ENCODE results near the gene RAPGEF2.

GRCh38 chr4:159296061-159296460 is 193.2 kb downstream of the RAPGEF2 start:
- TF ChIP-seq, protein P1, sequence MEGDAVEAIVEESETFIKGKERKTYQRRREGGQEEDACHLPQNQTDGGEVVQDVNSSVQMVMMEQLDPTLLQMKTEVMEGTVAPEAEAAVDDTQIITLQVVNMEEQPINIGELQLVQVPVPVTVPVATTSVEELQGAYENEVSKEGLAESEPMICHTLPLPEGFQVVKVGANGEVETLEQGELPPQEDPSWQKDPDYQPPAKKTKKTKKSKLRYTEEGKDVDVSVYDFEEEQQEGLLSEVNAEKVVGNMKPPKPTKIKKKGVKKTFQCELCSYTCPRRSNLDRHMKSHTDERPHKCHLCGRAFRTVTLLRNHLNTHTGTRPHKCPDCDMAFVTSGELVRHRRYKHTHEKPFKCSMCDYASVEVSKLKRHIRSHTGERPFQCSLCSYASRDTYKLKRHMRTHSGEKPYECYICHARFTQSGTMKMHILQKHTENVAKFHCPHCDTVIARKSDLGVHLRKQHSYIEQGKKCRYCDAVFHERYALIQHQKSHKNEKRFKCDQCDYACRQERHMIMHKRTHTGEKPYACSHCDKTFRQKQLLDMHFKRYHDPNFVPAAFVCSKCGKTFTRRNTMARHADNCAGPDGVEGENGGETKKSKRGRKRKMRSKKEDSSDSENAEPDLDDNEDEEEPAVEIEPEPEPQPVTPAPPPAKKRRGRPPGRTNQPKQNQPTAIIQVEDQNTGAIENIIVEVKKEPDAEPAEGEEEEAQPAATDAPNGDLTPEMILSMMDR (optimal IDR thresholded peaks at IDR 0.05 in 1 of 3, IDR thresholded peaks at IDR 0.05 in 1 of 3, conservative IDR thresholded peaks at IDR 0.05 in 1 of 3; ENCODE audit: extremely low read depth in 1 of 3, insufficient read depth in 2 of 3, low read length in 3 of 3), result no peak
- TF ChIP-seq EZH2 (IDR thresholded peaks at IDR 0.05; ENCODE audit: low read length), result no peak

Measured in keratinocyte (primary cell).